ENCODE measurements around the gene IRF1. TPM values are rescaled to one million over a fixed set of nuclear protein-coding genes. Genes with fewer than 3 reads are reported as not detected.
"Not testable (repeated sequence)": the region's sequence is repeated elsewhere in the genome, so short reads cannot be mapped to it uniquely, and the experiment has no call there.

IRF1 gene
- total RNA-seq, 5 donors from 2014 or later (not counting 1 experiment from before 2014, with no cell fraction given), result 167 to 859 (median 252) TPM

GRCh38 chr5:132528021-132528420, 37.4 kb upstream of the IRF1 start:
- H3K4me3 Mint-ChIP-seq, result no peak overlapping the region
- Histone ChIP-seq H3K36me3 (ENCODE audit: control insufficient read depth in 2 of 2, extremely low read depth in 1 of 2, insufficient read depth in 1 of 2, low read length in 1 of 2) (no peaks in the 10 kb centered on the region), H3K4me1 (ENCODE audit: control insufficient read depth in 1 of 2, extremely low read depth in 1 of 2, insufficient read depth in 2 of 2, low read length in 2 of 2) (peaks cover 2 to 10% of the 10 kb centered on the region in 2 experiments), H3K9me3 (no peaks in the 10 kb centered on the region), H3K4me3 (ENCODE audit: control insufficient read depth in 1 of 2, extremely low read depth in 1 of 2, low read length in 1 of 2) (no peak overlapping the region), H3K27me3 (replicated peaks in 1 of 2; ENCODE audit: control insufficient read depth in 2 of 2, extremely low read depth in 1 of 2, insufficient read depth in 2 of 2, low read length in 1 of 2) (no peaks in the 10 kb centered on the region), H3K27ac (ENCODE audit: low read length) (no peak overlapping the region)
- peaks cover 8 to 24% (median 17%) of the 10 kb centered on the region in 3 donors for H3K4me1 Mint-ChIP-seq
- no peaks in the 10 kb centered on the region for H3K36me3 Mint-ChIP-seq
- DNase-seq (no peak), ATAC-seq (replicated peaks in 1 of 4) (no peak)
- no peaks in the 10 kb centered on the region for H3K9me3 Mint-ChIP-seq
- H3K27ac Mint-ChIP-seq, result no peak overlapping the region
- peaks cover 0 to 4% of the 10 kb centered on the region in 2 donors for H3K27me3 Mint-ChIP-seq
- 100% methylated on average over 2 of the region's 2 CpGs for WGBS (ENCODE audit: insufficient coverage)
- ChIA-PET CTCF (no interaction called here), POLR2A (interaction anchor here in 1 of 2 donors (0.7 kb wide), 1 partner anchor 1621 kb away, joined by 4 read pairs; no protein-coding TSS in a partner anchor)

- Histone ChIP-seq H3K4me3 (ENCODE audit: control insufficient read depth in 1 of 2, extremely low read depth in 1 of 2, low read length in 1 of 2) (no peak overlapping the region), H3K36me3 (ENCODE audit: control insufficient read depth in 2 of 2, extremely low read depth in 1 of 2, insufficient read depth in 1 of 2, low read length in 1 of 2) (no peaks in the 10 kb centered on the region), H3K27ac (ENCODE audit: low read length) (no peak overlapping the region), H3K9me3 (no peaks in the 10 kb centered on the region), H3K4me1 (ENCODE audit: control insufficient read depth in 1 of 2, extremely low read depth in 1 of 2, insufficient read depth in 2 of 2, low read length in 2 of 2) (peaks cover 2 to 10% of the 10 kb centered on the region in 2 experiments), H3K27me3 (replicated peaks in 1 of 2; ENCODE audit: control insufficient read depth in 2 of 2, extremely low read depth in 1 of 2, insufficient read depth in 2 of 2, low read length in 1 of 2) (no peaks in the 10 kb centered on the region)
- Mint-ChIP-seq H3K9me3 (no peaks in the 10 kb centered on the region), H3K27ac (no peak overlapping the region), H3K4me1 (peaks cover 8 to 24% (median 17%) of the 10 kb centered on the region in 3 donors), H3K27me3 (peaks cover 0 to 4% of the 10 kb centered on the region in 2 donors), H3K36me3 (no peaks in the 10 kb centered on the region), H3K4me3 (no peak overlapping the region)
- POLR2A ChIA-PET, result interaction anchor here (0.7 kb wide), 2 partner anchors 251 to 1622 kb away, joined by 3 to 4 read pairs; no protein-coding TSS in a partner anchor
- 66% methylated on average over 8 of the region's 8 CpGs for WGBS (ENCODE audit: insufficient coverage)
- ATAC-seq (replicated peaks in 1 of 4) (peak in 1 of 4 experiments; percentile 26), DNase-seq (no peak)
- CTCF ChIA-PET, result interaction anchor here (0.6 to 2.1 kb wide), 9 partner anchors 21 to 1257 kb away, joined by 3 to 10 read pairs (median 4); partner anchors contain the start of gene RAD50 (in 1 of the 2)
These were observed 36.5 kb upstream of the IRF1 start for GRCh38 chr5:132526974-132527564.

GRCh38 chr5:132526290-132526973, 35.9 kb upstream of the IRF1 start:
- DNase-seq (peak in 18 of 35 experiments; percentile 5 to 70 (median 16)), ATAC-seq (replicated peaks in 1 of 4) (peak in 3 of 4 experiments; percentile 60 to 68 (median 68))
- no peaks in the 10 kb centered on the region for H3K36me3 Mint-ChIP-seq
- H3K4me3 Mint-ChIP-seq, result no peak overlapping the region
- H3K36me3 ChIP-seq (ENCODE audit: control insufficient read depth in 2 of 2, extremely low read depth in 1 of 2, insufficient read depth in 1 of 2, low read length in 1 of 2), result no peaks in the 10 kb centered on the region
- H3K9me3 ChIP-seq, result no peaks in the 10 kb centered on the region
- H3K4me1 ChIP-seq (ENCODE audit: control insufficient read depth in 1 of 2, extremely low read depth in 1 of 2, insufficient read depth in 2 of 2, low read length in 2 of 2), result peaks cover 2 to 10% of the 10 kb centered on the region in 2 experiments
- no peak overlapping the region for H3K4me3 ChIP-seq (ENCODE audit: control insufficient read depth in 1 of 2, extremely low read depth in 1 of 2, low read length in 1 of 2)
- no peaks in the 10 kb centered on the region for H3K27me3 ChIP-seq (replicated peaks in 1 of 2; ENCODE audit: control insufficient read depth in 2 of 2, extremely low read depth in 1 of 2, insufficient read depth in 2 of 2, low read length in 1 of 2)
- 53% methylated on average over 8 of the region's 11 CpGs for WGBS (ENCODE audit: insufficient coverage)
- POLR2A ChIA-PET, result interaction anchor here in 1 of 2 donors (0.7 kb wide), 1 partner anchor 251 kb away, joined by 3 read pairs; no protein-coding TSS in a partner anchor
- H3K4me1 Mint-ChIP-seq, result peaks cover 8 to 24% (median 17%) of the 10 kb centered on the region in 3 donors
- CTCF ChIA-PET, result interaction anchor here (0.6 to 2.1 kb wide), 10 partner anchors 22 to 1256 kb away, joined by 3 to 10 read pairs (median 4); partner anchors contain the start of gene RAD50 (in 1 of the 2)
- peaks cover 0 to under 1% of the 10 kb centered on the region in 2 donors for H3K27me3 Mint-ChIP-seq
- no peaks in the 10 kb centered on the region for H3K9me3 Mint-ChIP-seq
- no peak overlapping the region for H3K27ac ChIP-seq (ENCODE audit: low read length)
- no peak overlapping the region for H3K27ac Mint-ChIP-seq

GRCh38 chr5:132525299-132525724, 34.7 kb upstream of the IRF1 start:
- ChIA-PET CTCF (interaction anchor here (0.6 to 1.9 kb wide), 2 partner anchors 51 to 295 kb away, joined by 4 to 10 read pairs; no protein-coding TSS in a partner anchor), POLR2A (no interaction called here)
- Histone ChIP-seq H3K9me3 (no peaks in the 10 kb centered on the region), H3K4me3 (ENCODE audit: control insufficient read depth in 1 of 2, extremely low read depth in 1 of 2, low read length in 1 of 2) (no peak overlapping the region), H3K4me1 (ENCODE audit: control insufficient read depth in 1 of 2, extremely low read depth in 1 of 2, insufficient read depth in 2 of 2, low read length in 2 of 2) (peaks cover 2 to 10% of the 10 kb centered on the region in 2 experiments), H3K27ac (ENCODE audit: low read length) (no peak overlapping the region), H3K36me3 (ENCODE audit: control insufficient read depth in 2 of 2, extremely low read depth in 1 of 2, insufficient read depth in 1 of 2, low read length in 1 of 2) (no peaks in the 10 kb centered on the region), H3K27me3 (replicated peaks in 1 of 2; ENCODE audit: control insufficient read depth in 2 of 2, extremely low read depth in 1 of 2, insufficient read depth in 2 of 2, low read length in 1 of 2) (no peaks in the 10 kb centered on the region)
- Mint-ChIP-seq H3K36me3 (no peaks in the 10 kb centered on the region), H3K9me3 (no peaks in the 10 kb centered on the region), H3K27ac (no peak overlapping the region), H3K27me3 (no peaks in the 10 kb centered on the region), H3K4me1 (peaks cover 8 to 30% (median 23%) of the 10 kb centered on the region in 3 donors), H3K4me3 (peak overlapping the region in 1 of 3 donors; percentile 39)
- DNase-seq, result no peak
- ATAC-seq (replicated peaks in 1 of 4), result no peak

GRCh38 chr5:132524877-132525276, 34.3 kb upstream of the IRF1 start:
- H3K4me1 ChIP-seq (ENCODE audit: control insufficient read depth in 1 of 2, extremely low read depth in 1 of 2, insufficient read depth in 2 of 2, low read length in 2 of 2), result peaks cover 2 to 10% of the 10 kb centered on the region in 2 experiments
- H3K27ac Mint-ChIP-seq; H3K9me3 Mint-ChIP-seq; H3K9me3 ChIP-seq; DNase-seq; H3K36me3 Mint-ChIP-seq; ATAC-seq (replicated peaks in 1 of 4); H3K27me3 ChIP-seq (replicated peaks in 1 of 2; ENCODE audit: control insufficient read depth in 2 of 2, extremely low read depth in 1 of 2, insufficient read depth in 2 of 2, low read length in 1 of 2); CTCF ChIA-PET; H3K36me3 ChIP-seq (ENCODE audit: control insufficient read depth in 2 of 2, extremely low read depth in 1 of 2, insufficient read depth in 1 of 2, low read length in 1 of 2); H3K27ac ChIP-seq (ENCODE audit: low read length); H3K27me3 Mint-ChIP-seq; H3K4me3 Mint-ChIP-seq; POLR2A ChIA-PET; H3K4me3 ChIP-seq (ENCODE audit: control insufficient read depth in 1 of 2, extremely low read depth in 1 of 2, low read length in 1 of 2): not testable (repeated sequence)
- peaks cover 8 to 31% (median 23%) of the 10 kb centered on the region in 3 donors for H3K4me1 Mint-ChIP-seq
- 81% methylated on average over 3 of the region's 5 CpGs for WGBS (ENCODE audit: insufficient coverage)

- ATAC-seq (replicated peaks in 1 of 4); H3K4me3 Mint-ChIP-seq; H3K36me3 Mint-ChIP-seq; H3K27ac ChIP-seq (ENCODE audit: low read length); H3K4me1 ChIP-seq (ENCODE audit: control insufficient read depth in 1 of 2, extremely low read depth in 1 of 2, insufficient read depth in 2 of 2, low read length in 2 of 2); H3K4me3 ChIP-seq (ENCODE audit: control insufficient read depth in 1 of 2, extremely low read depth in 1 of 2, low read length in 1 of 2); H3K9me3 ChIP-seq; H3K27me3 ChIP-seq (replicated peaks in 1 of 2; ENCODE audit: control insufficient read depth in 2 of 2, extremely low read depth in 1 of 2, insufficient read depth in 2 of 2, low read length in 1 of 2); H3K9me3 Mint-ChIP-seq; H3K27ac Mint-ChIP-seq; H3K27me3 Mint-ChIP-seq; DNase-seq; H3K36me3 ChIP-seq (ENCODE audit: control insufficient read depth in 2 of 2, extremely low read depth in 1 of 2, insufficient read depth in 1 of 2, low read length in 1 of 2): not testable (repeated sequence)
- ChIA-PET POLR2A (interaction anchor here (0.6 to 0.7 kb wide), 2 partner anchors 10 to 55 kb away, joined by 3 to 4 read pairs; no protein-coding TSS in a partner anchor), CTCF (interaction anchor here in 1 of 2 donors (0.8 kb wide), 1 partner anchor 1770 kb away, joined by 5 read pairs; no protein-coding TSS in a partner anchor)
- WGBS (ENCODE audit: insufficient coverage), result no CpG with 5 or more reads among the region's 1 CpG
- H3K4me1 Mint-ChIP-seq, result peaks cover 1 to 23% (median 13%) of the 10 kb centered on the region in 3 donors
These were observed 31.5 kb upstream of the IRF1 start for GRCh38 chr5:132522067-132522466.

Data from T-cell (primary cell).